ENCODE measurements around the gene CISH.
A peak's percentile ranks its signal among the peaks of the same experiment; 100 is the strongest.

Gene CISH

GRCh38 chr3:50568947-50569749 is 42.4 kb downstream of the CISH start, which contains the start of gene HEMK1:
Gene HEMK1, plus strand, starts transcription at chr3:50569522. Its CDS starts 1,583 bp downstream, at chr3:50571105.
- peak; percentile 82 for DNase-seq

- DNase-seq = peak; percentile 75
Observed at GRCh38 chr3:50567386-50568167, 44.0 kb downstream of the CISH start, which contains the start of gene C3orf18. Gene C3orf18, minus strand, starts transcription at chr3:50567747. Its CDS starts 2,048 bp downstream, at chr3:50565699.

GRCh38 chr3:50567011-50567385 is 44.6 kb downstream of the CISH start:
- no peak for DNase-seq

DNA sequence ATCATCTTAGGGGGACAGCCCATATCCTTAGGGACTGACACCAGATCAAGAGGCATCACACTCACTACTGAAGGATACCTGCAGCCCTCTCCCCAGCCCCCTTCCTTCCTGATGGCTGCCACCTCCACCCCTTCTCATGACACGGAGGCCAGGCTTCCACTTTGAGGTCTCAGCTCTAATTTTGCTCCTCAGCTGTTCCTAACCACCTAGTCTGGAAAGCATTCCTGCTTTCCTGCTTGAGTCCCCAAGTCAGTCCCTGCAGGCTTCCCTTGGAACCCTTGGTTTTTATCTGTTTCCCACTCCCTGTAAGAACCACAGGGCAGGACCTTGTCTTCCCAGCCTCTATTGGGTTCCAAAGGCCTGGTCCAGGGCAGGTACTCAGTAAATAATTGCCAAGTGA is 47.3 kb downstream of the CISH start:
- DNase-seq = no peak

DNA sequence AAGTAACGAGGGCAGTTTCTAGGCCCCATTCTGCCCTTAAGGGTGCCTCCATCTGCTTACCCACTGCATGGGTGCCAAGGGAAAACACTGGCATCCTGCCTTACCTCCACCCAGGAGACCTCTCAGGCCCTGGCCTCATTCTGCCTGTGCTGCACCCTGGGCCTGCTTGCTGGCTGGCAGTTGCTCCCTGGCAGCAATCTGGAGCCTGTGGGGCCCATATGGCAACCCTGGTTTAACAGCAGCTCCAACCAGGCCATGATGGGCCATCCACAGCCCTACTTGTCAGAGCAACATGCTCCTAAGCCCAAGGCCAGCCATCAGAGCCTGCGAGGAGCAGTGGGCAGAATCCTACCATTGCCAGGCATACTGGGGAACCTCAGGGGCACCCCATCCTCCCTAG is 47.7 kb downstream of the CISH start:
- peak; percentile 42 for DNase-seq

- DNase-seq = no peak
Observed at GRCh38 chr3:50562861-50563260, 48.7 kb downstream of the CISH start.

DNA sequence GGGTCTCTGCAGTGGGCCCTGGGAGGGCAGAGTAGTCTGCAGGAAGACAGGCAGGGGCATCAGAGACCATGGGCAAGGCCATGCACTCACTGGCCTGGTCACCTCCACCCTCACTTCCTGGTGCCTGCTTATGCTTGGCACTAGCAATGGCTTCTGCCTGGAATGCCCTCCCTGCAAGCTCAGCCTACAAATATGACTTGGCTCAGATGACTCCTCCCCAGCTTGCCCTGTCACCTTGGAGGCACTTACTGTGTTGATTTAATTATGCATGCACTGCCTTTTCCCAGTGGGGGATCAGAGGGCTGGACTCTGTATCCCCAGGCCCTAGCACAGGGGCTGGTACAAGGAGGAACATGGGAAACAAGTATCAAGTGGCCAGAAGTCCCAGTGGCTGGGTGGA is 51.9 kb downstream of the CISH start:
- DNase-seq = no peak

GRCh38 chr3:50557915-50558314 is 53.7 kb downstream of the CISH start:
- DNase-seq = peak; percentile 2

- DNase-seq = no peak
Observed at GRCh38 chr3:50557106-50557505, 54.5 kb downstream of the CISH start.

All from NCI-H2171 treated with DMSO at 0.1 percent for 48 hours (cell line).